Colonic mucosa (tissue), 4 donors: Measurements from ENCODE around the gene NOXA1. TPM values are rescaled to one million over a fixed set of nuclear protein-coding genes. Genes with fewer than 3 reads are reported as not detected.

Experiments used
- DNase-seq: peaks from one replicate; pipeline ENCODE4 v3.0.0-alpha.2; 2020
- H3K27ac ChIP-seq: fragments of 200-600 bp; one replicate; pipeline ENCODE4 v1.8.0; 2021
- H3K27me3 ChIP-seq: fragments of 200-600 bp; one replicate; pipeline ENCODE4 v1.8.0; 2021
- H3K36me3 ChIP-seq: fragments of 200-600 bp; one replicate; pipeline ENCODE4 v1.8.0; 2021
- H3K4me1 ChIP-seq: fragments of 200-600 bp; one replicate; pipeline ENCODE4 v1.8.0; 2021; ENCODE audit warnings: mild to moderate bottlenecking
- H3K4me3 ChIP-seq: fragments of 200-600 bp; one replicate; pipeline ENCODE4 v1.8.0; 2021
- H3K9ac ChIP-seq, 2 donors: one replicate each; pipeline ENCODE4 v1.7.0; 2013; ENCODE audit warnings: control low read depth in 2 of 2, low read depth in 2 of 2, low read length in 2 of 2
- H3K9me3 ChIP-seq: fragments of 200-600 bp; one replicate; pipeline ENCODE4 v1.8.0; 2021
- CTCF ChIP-seq: fragments of 200-600 bp; IDR thresholded peaks from one replicate; pipeline ENCODE4 v1.8.0; 2022; ENCODE audit warnings: antibody characterized with exemption, mild to moderate bottlenecking
- intact Hi-C: fragments of 100-400 bp; cut with DNase I; formaldehyde crosslinking; loops from one replicate; pipeline ENCODE4 v1.14.1; 2022
- total RNA-seq, 2 donors: library from RNA; stranded (reverse); fragmentation: NEBNext Ultra II Directional in 1 of 2; extraction: Animal tissue kit (Norgen Biotek cat#: 25700) in 1 of 2; gene quantifications; one replicate each; pipeline ENCODE4 v1.2.1, GENCODE V29; 2021
- donor health status: healthy.
- donor health status: DM: no; HTN: no; CAD: no.
- donor health status: DM: no; HTN: no; CAD: no.

NOXA1 gene
- total RNA-seq, 2 donors from 2014 or later, result 27.5 to 29.3 TPM

DNA sequence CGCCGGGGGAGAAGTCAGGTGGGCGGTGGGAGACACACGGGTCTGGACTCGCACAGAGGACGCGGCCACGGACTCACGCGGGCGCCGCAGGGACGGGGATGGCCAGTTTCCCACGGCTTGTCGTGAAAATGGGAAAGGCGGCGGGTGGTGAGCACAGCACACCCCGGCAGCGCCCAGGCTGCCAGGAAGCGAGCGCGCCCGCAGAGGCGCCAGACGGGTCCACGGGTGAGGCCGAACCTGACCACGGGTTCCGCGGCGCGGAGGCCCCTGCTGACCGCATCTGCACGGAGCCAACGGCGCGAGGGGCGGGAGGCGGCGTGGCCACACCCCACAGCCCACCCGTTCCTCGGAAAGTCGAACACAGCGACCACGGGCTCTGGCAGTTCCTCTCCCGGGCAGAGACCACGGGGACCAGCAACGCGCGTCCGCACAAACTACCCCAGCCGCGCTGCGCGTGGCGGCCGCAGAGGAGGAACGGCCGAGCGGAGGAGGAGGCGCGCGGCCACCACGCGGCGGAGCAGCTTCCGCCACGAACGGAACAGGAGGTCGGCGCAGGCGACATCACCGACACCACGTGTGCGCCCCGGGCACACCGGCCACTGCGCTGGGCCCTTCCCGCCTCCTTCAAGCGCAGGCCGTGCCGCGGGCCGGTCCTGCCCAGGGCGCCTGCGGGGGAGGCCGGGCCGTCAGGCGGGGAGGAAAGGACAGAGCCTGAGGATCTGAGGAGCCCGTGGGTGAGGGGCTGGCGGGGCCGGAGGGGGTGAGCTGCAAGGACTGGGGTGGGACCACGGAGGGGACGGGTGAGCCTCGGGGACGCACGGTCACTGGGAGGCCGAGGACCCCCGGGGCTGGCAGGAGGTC is 5.8 kb upstream of the NOXA1 start:
- Histone ChIP-seq H3K9me3 (no peaks in the 10 kb centered on the region), H3K4me3 (peak overlapping the region; percentile 9), H3K4me1 (peaks cover 2% of the 10 kb centered on the region), H3K36me3 (no peaks in the 10 kb centered on the region), H3K27me3 (no peaks in the 10 kb centered on the region), H3K27ac (no peak overlapping the region), H3K9ac (no peak overlapping the region)
- intact Hi-C loops, result no loop called here
- TF ChIP-seq CTCF, result no peak
- no peak for DNase-seq

DNA sequence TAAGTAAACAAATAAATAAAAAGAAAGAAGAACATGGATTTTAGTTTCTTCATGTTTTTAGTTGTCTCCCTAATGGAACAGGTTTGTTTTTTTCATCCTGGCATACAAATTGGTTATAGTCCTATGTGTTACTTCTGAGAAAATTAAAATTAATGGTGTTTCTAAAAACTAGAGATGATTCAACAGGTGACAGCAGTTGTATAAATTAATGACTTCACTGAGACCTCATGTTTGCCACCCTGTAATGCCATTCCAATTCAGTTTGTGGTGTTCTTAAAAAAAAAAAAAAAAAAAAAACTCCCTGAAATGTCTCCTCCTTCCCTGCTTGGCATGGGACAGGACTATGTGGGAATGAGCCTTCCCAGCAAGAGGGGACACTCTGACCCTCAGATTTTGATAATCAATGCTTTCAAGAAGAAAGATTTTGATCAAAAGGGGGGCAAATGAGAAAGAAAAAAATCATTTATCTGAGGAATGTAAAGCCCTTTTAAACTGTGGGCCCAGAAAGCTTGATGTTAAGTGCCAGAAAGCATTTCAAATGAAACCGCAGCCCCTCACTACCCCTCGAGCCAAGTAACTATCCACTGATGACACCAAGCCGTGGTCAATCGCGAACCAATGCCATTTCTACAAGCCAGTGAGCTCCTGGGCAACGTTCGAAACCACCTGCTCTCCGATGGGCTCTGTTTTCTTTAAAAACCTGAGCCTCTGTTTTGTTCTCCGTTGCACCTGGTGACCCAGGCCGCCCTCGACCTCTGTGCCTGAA is 1.2 kb upstream of the NOXA1 start:
- Histone ChIP-seq H3K36me3 (no peaks in the 10 kb centered on the region), H3K27me3 (no peaks in the 10 kb centered on the region), H3K27ac (peak overlapping the region; percentile 85), H3K4me1 (no peaks in the 10 kb centered on the region), H3K9me3 (no peaks in the 10 kb centered on the region), H3K9ac (peak overlapping the region; percentile 90 to 94), H3K4me3 (peak overlapping the region; percentile 98)
- intact Hi-C loops, result no loop called here
- TF ChIP-seq CTCF, result no peak
- DNase-seq, result no peak

- Histone ChIP-seq H3K36me3 (no peaks in the 10 kb centered on the region), H3K9me3 (no peaks in the 10 kb centered on the region), H3K4me1 (no peaks in the 10 kb centered on the region), H3K27ac (peak overlapping the region; percentile 86), H3K27me3 (no peaks in the 10 kb centered on the region), H3K4me3 (peak overlapping the region; percentile 98), H3K9ac (peak overlapping the region; percentile 92 to 99)
- peak; percentile 62 for DNase-seq
- peak; percentile 6 for TF ChIP-seq CTCF
- intact Hi-C loops, result no loop called here
Observed at GRCh38 chr9:137423514-137424291, 510 bp downstream of the NOXA1 start.

- Histone ChIP-seq H3K27ac (no peak overlapping the region), H3K9me3 (no peaks in the 10 kb centered on the region), H3K4me3 (no peak overlapping the region), H3K9ac (no peak overlapping the region), H3K36me3 (no peaks in the 10 kb centered on the region), H3K4me1 (no peaks in the 10 kb centered on the region), H3K27me3 (no peaks in the 10 kb centered on the region)
- no peak for DNase-seq
- intact Hi-C loops, result no loop called here
- TF ChIP-seq CTCF, result no peak
Observed at GRCh38 chr9:137426018-137426681, 3.0 kb downstream of the NOXA1 start.
